Neural cell (in vitro differentiated cells): ENCODE measurements around the gene GPC2. TPM values are rescaled to one million over a fixed set of nuclear protein-coding genes. Genes with fewer than 3 reads are reported as not detected.
"Not testable (repeated sequence)": the region's sequence is repeated elsewhere in the genome, so short reads cannot be mapped to it uniquely, and the experiment has no call there.

Experiments used
- H2AFZ ChIP-seq: fragments of 200-600, 300-800 bp; sonication (generic), shearing (Covaris generic); 2 replicates; pipeline ENCODE4 v1.6.0; 2014; ENCODE audit warnings: low read depth, mild to moderate bottlenecking, antibody characterized with exemption, low read length, moderate library complexity
- H3F3A ChIP-seq: fragments of 200-600 bp; shearing (Covaris generic); 2 replicates; pipeline ENCODE4 v1.6.1; 2016; ENCODE audit warnings: mild to moderate bottlenecking, moderate library complexity, mixed read lengths, antibody characterized with exemption, low read length; ENCODE audit not compliant: insufficient read depth, poor library complexity, severe bottlenecking
- H3K27ac ChIP-seq: fragments of 200-600, 300-800 bp; sonication (generic), shearing (Covaris generic); 2 replicates; pipeline ENCODE4 v1.5.1; 2014; ENCODE audit warnings: mild to moderate bottlenecking, low read length, moderate library complexity
- H3K27me3 ChIP-seq: fragments of 300-800, 200-600 bp; sonication (generic), shearing (Covaris generic); 2 replicates; pipeline ENCODE4 v1.6.0; 2014; ENCODE audit warnings: mild to moderate bottlenecking, low read depth, low read length, moderate library complexity; ENCODE audit not compliant: insufficient read depth
- H3K36me3 ChIP-seq: fragments of 300-800, 200-600 bp; sonication (generic), shearing (Covaris generic); 2 replicates; pipeline ENCODE4 v1.5.1; 2014; ENCODE audit warnings: mild to moderate bottlenecking, antibody characterized with exemption, low read length, moderate library complexity; ENCODE audit not compliant: insufficient read depth
- H3K4me2 ChIP-seq: fragments of 300-800, 200-600 bp; sonication (generic), shearing (Covaris generic); 2 replicates; pipeline ENCODE4 v1.6.0; 2014; ENCODE audit warnings: mild to moderate bottlenecking, low read length
- H3K4me3 ChIP-seq: fragments of 300-800, 200-600 bp; sonication (generic), shearing (Covaris generic); 2 replicates; pipeline ENCODE4 v1.5.1; 2014; ENCODE audit warnings: mild to moderate bottlenecking, low read length, moderate library complexity
- H3K79me2 ChIP-seq: fragments of 200-600 bp; shearing (Covaris generic); replicated peaks from 2 replicates; pipeline ENCODE4 v1.6.0; 2014; ENCODE audit warnings: mild to moderate bottlenecking, low read length, moderate library complexity; ENCODE audit not compliant: insufficient read depth
- H3K9ac ChIP-seq: fragments of 300-800, 200-600 bp; sonication (generic), shearing (Covaris generic); 2 replicates; pipeline ENCODE4 v1.6.1; 2016; ENCODE audit warnings: mild to moderate bottlenecking, low read length, mixed read lengths
- H3K9me2 ChIP-seq: fragments of 200-600 bp; shearing (Covaris generic); 2 replicates; pipeline ENCODE4 v1.6.1; 2016; ENCODE audit warnings: mild to moderate bottlenecking, low read length, mixed read lengths; ENCODE audit not compliant: insufficient read depth
- H3K9me3 ChIP-seq: fragments of 200-600, 300-800 bp; sonication (generic), shearing (Covaris generic); 2 replicates; pipeline ENCODE4 v1.6.1; 2016; ENCODE audit warnings: mild to moderate bottlenecking, mixed run types, low read length, moderate library complexity, mixed read lengths
- H4K20me1 ChIP-seq: fragments of 200-600 bp; shearing (Covaris generic); 2 replicates; pipeline ENCODE4 v1.6.1; 2016; ENCODE audit warnings: mild to moderate bottlenecking, mixed run types; ENCODE audit not compliant: insufficient read depth
- CTCF ChIP-seq: fragments of 450-650 bp; IDR thresholded peaks from 2 replicates; pipeline ENCODE4 v1.5.1; 2014; ENCODE audit warnings: antibody characterized with exemption, mild to moderate bottlenecking, moderate library complexity; ENCODE audit not compliant: poor library complexity, severe bottlenecking
- EP300 ChIP-seq: fragments of 450-650 bp; conservative IDR thresholded peaks from 2 replicates; pipeline ENCODE4 v1.6.1; 2014; ENCODE audit warnings: antibody characterized with exemption, mild to moderate bottlenecking, moderate library complexity; ENCODE audit not compliant: poor library complexity, severe bottlenecking
- EZH2 ChIP-seq: fragments of 200-600, 300-800 bp; shearing (Covaris generic), sonication (generic); IDR thresholded peaks from 2 replicates; pipeline ENCODE4 v1.6.1; 2014; ENCODE audit warnings: antibody characterized with exemption, low read length, borderline replicate concordance, mild to moderate bottlenecking; ENCODE audit not compliant: insufficient read depth, poor library complexity, severe bottlenecking
- MXI1 ChIP-seq: fragments of 450-650 bp; conservative IDR thresholded peaks from 2 replicates; pipeline ENCODE4 v1.6.1; 2014; ENCODE audit warnings: antibody characterized with exemption, mild to moderate bottlenecking; ENCODE audit not compliant: poor library complexity, severe bottlenecking
- POLR2AphosphoS5 ChIP-seq: IDR thresholded peaks from 2 replicates; pipeline ENCODE4 v1.6.1; 2012
- RAD21 ChIP-seq: fragments of 450-650 bp; conservative IDR thresholded peaks from 2 replicates; pipeline ENCODE4 v1.6.1; 2014; ENCODE audit warnings: antibody characterized with exemption, mild to moderate bottlenecking, moderate library complexity
- REST ChIP-seq: IDR thresholded peaks from 2 replicates; pipeline ENCODE4 v1.6.1; 2012; ENCODE audit warnings: borderline replicate concordance
- SMC3 ChIP-seq: fragments of 450-650 bp; conservative IDR thresholded peaks from 2 replicates; pipeline ENCODE4 v1.6.1; 2014; ENCODE audit warnings: antibody characterized with exemption, mild to moderate bottlenecking, moderate library complexity; ENCODE audit not compliant: poor library complexity
- TAF1 ChIP-seq: IDR thresholded peaks from 2 replicates; pipeline ENCODE4 v1.6.1; 2012; ENCODE audit warnings: low read depth
- polyA plus RNA-seq: library from polyadenylated mRNA; depleted of rRNA; stranded (reverse); fragments of >200 nt; gene quantifications from 2 replicates; pipeline ENCODE4 v1.2.3, GENCODE V29; 2014

Gene GPC2
- polyA plus RNA-seq, 1 donor from 2014 or later: 506 TPM

GRCh38 chr7:100198266-100198665 is 21.1 kb upstream of the GPC2 start:
- no peak overlapping the region for H3K9ac ChIP-seq

GRCh38 chr7:100195901-100196322 is 18.7 kb upstream of the GPC2 start:
- not testable (repeated sequence) for H3F3A ChIP-seq, H3K27ac ChIP-seq, H2AFZ ChIP-seq, H3K79me2 ChIP-seq, H3K36me3 ChIP-seq, H3K4me2 ChIP-seq, H3K27me3 ChIP-seq, H3K9me2 ChIP-seq, H3K4me3 ChIP-seq, H3K9me3 ChIP-seq, H3K9ac ChIP-seq, H4K20me1 ChIP-seq

More at GRCh38 chr7:100198266-100198665, 21.1 kb upstream of the GPC2 start:
- Histone ChIP-seq H3K4me2 (no peak overlapping the region), H3F3A (no peaks in the 10 kb centered on the region), H3K4me3 (no peak overlapping the region), H4K20me1 (no peaks in the 10 kb centered on the region), H3K27ac (no peak overlapping the region), H2AFZ (no peak overlapping the region), H3K79me2 (no peaks in the 10 kb centered on the region), H3K9me2 (no peaks in the 10 kb centered on the region), H3K27me3 (no peaks in the 10 kb centered on the region), H3K36me3 (no peaks in the 10 kb centered on the region), H3K9me3 (no peaks in the 10 kb centered on the region)
- no peak for TF ChIP-seq EZH2
- TF ChIP-seq POLR2AphosphoS5: no peak
- TF ChIP-seq MXI1: no peak
- TF ChIP-seq CTCF: no peak
- TF ChIP-seq EP300: no peak
- TF ChIP-seq REST: no peak
- TF ChIP-seq RAD21: no peak
- TF ChIP-seq TAF1: no peak
- TF ChIP-seq SMC3: no peak

- H3K4me3 ChIP-seq: no peak overlapping the region
- H3F3A ChIP-seq: no peaks in the 10 kb centered on the region
- H4K20me1 ChIP-seq: no peaks in the 10 kb centered on the region
- no peaks in the 10 kb centered on the region for H3K9me3 ChIP-seq
- no peaks in the 10 kb centered on the region for H3K36me3 ChIP-seq
- TF ChIP-seq MXI1 (no peak), EP300 (no peak), SMC3 (no peak), RAD21 (no peak), TAF1 (no peak), EZH2 (no peak), CTCF (no peak), POLR2AphosphoS5 (no peak), REST (no peak)
- H3K27me3 ChIP-seq: no peaks in the 10 kb centered on the region
- no peak overlapping the region for H3K4me2 ChIP-seq
- no peaks in the 10 kb centered on the region for H3K9me2 ChIP-seq
- H3K79me2 ChIP-seq: no peaks in the 10 kb centered on the region
- H3K9ac ChIP-seq: no peak overlapping the region
- H3K27ac ChIP-seq: no peak overlapping the region
- H2AFZ ChIP-seq: no peak overlapping the region
These were observed 18.0 kb upstream of the GPC2 start for GRCh38 chr7:100195222-100195621.
